ENCODE measurements around the gene TLR10.

DNA sequence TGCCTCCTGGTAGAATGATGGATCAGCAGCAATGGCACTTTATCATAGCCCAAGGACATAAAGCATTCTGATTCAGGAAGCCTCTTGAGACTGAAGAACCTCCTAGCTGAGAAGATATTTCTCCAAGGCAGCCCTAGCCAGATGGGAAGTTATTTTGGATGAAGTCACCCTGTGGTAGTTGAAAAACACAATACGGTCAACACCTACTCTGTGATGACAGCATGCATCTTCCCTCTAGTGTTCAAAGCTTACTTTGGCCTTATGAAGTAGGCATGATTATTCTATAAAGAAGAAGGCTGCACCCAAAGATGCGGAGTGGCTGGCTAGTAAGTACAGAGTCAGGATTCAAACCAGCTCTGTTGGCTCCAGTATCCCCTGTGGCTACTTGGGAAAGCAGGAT is 47.9 kb downstream of the TLR10 start:
- TF ChIP-seq EZH2 (IDR thresholded peaks at IDR 0.05; ENCODE audit: insufficient read depth, low read length) (no peak), CTCF (IDR thresholded peaks at IDR 0.05; ENCODE audit: insufficient read depth, low read depth, low read length) (no peak)

Data from astrocyte (in vitro differentiated cells and primary cell).